HCT116 (cell line): ENCODE measurements around the gene PTHLH. TPM values are rescaled to one million over a fixed set of nuclear protein-coding genes. Genes with fewer than 3 reads are reported as not detected.
A peak's percentile ranks its signal among the peaks of the same experiment; 100 is the strongest.

ENCODE experiments used
- ATAC-seq: fragments of 200-7000 bp; cut with Tn5 transposase; 2 replicates; pipeline ENCODE4 v1.9.1; 2020; ENCODE audit warnings: mild to moderate bottlenecking, moderate library complexity
- BruUV-seq: library from RNA; stranded (reverse); fragments of 400-500 nt; replicated peaks from 2 replicates; lab custom pipeline; 2021; lab: Mats Ljungman, UMichigan
- CTCF ChIA-PET: fragments of 300-600 bp; sonication (Branson Sonifier 250); formaldehyde crosslinking; loops from one replicate; lab custom pipeline; 2021; ENCODE audit warnings: antibody characterized with exemption; lab: Charles Lee
- POLR2A ChIA-PET: fragments of 300-600, 350-600 bp; sonication (Branson Sonifier 250); formaldehyde crosslinking; loops from one replicate; lab custom pipeline; 2021; ENCODE audit warnings: antibody characterized with exemption; lab: Charles Lee
- RAD21 ChIA-PET, 2 experiments: fragments of 300-600 bp; sonication (Branson Sonifier 250); formaldehyde crosslinking; loops; one replicate each; lab custom pipeline; 2023; ENCODE audit warnings: low total read pairs in 2 of 2; ENCODE audit not compliant: uncharacterized antibody in 2 of 2, unreplicated experiment in 2 of 2, low non-redundant PET in 1 of 2; lab: Charles Lee
- DNase-seq: peaks from one replicate; pipeline ENCODE4 v3.0.0-alpha.2; 2010; ENCODE audit warnings: low read depth, low spot score
- H2AFZ ChIP-seq: fragments of 200-600 bp; shearing (Covaris generic), sonication (generic); 2 replicates; pipeline ENCODE4 v1.6.1; 2017; ENCODE audit warnings: low read depth, mixed run types, mixed read lengths, antibody characterized with exemption, low read length; ENCODE audit not compliant: poor library complexity, severe bottlenecking
- H3K27ac ChIP-seq: 2 replicates; pipeline ENCODE4 v1.5.1; 2012; ENCODE audit warnings: low read depth, low read length
- H3K27me3 ChIP-seq: fragments of 200-600 bp; sonication (generic); 2 replicates; pipeline ENCODE4 v1.6.1; 2016; ENCODE audit warnings: mixed run types, low read length, mixed read lengths; ENCODE audit not compliant: insufficient read depth
- H3K36me3 ChIP-seq, 2 experiments: fragments of 200-500 bp in 1 of 2; fragments of 200-600 bp in 1 of 2; sonication (Bioruptor generic) in 1 of 2; sonication (generic) in 1 of 2; 2 replicates each; pipeline versions ENCODE4 v1.5.1 to v1.6.1; 2014 to 2016; ENCODE audit warnings: low read length in 2 of 2, inconsistent platforms in 1 of 2, mixed read lengths in 1 of 2, mixed run types in 1 of 2; ENCODE audit not compliant: insufficient read depth in 2 of 2, control insufficient read depth in 1 of 2
- H3K4me1 ChIP-seq, 2 experiments: fragments of 200-600 bp in 1 of 2; sonication (generic) in 1 of 2; 2 replicates each; pipeline versions ENCODE4 v1.5.1 to v1.6.1; 2012 to 2017; ENCODE audit warnings: low read length in 2 of 2, inconsistent platforms in 1 of 2, mild to moderate bottlenecking in 1 of 2, mixed read lengths in 1 of 2, mixed run types in 1 of 2, moderate library complexity in 1 of 2; ENCODE audit not compliant: insufficient read depth in 2 of 2, control insufficient read depth in 1 of 2
- H3K4me2 ChIP-seq: fragments of 200-600 bp; sonication (generic); 2 replicates; pipeline ENCODE4 v1.6.1; 2017; ENCODE audit warnings: mixed run types, low read length, mixed read lengths
- H3K4me3 ChIP-seq, 2 experiments: fragments of 200-600 bp in 1 of 2; sonication (generic) in 1 of 2; replicated peaks in 1 of 2; 2 replicates each; pipeline ENCODE4 v1.5.1; 2011 to 2016; ENCODE audit warnings: low read length in 2 of 2, control low read depth in 1 of 2, low read depth in 1 of 2, mild to moderate bottlenecking in 1 of 2, mixed read lengths in 1 of 2, mixed run types in 1 of 2
- H3K79me2 ChIP-seq: fragments of 200-600 bp; sonication (generic); 2 replicates; pipeline ENCODE4 v1.6.1; 2017; ENCODE audit warnings: mild to moderate bottlenecking, mixed run types, low read length, moderate library complexity, mixed read lengths; ENCODE audit not compliant: insufficient read depth
- H3K9ac ChIP-seq: fragments of 200-600 bp; sonication (generic); 2 replicates; pipeline ENCODE4 v1.6.1; 2016; ENCODE audit warnings: low read length, mixed read lengths
- H3K9me2 ChIP-seq: fragments of 200-600 bp; sonication (generic), shearing (Covaris generic); 2 replicates; pipeline ENCODE4 v1.6.1; 2017; ENCODE audit warnings: mixed run types, mild to moderate bottlenecking, moderate library complexity; ENCODE audit not compliant: insufficient read depth
- H3K9me3 ChIP-seq, 2 experiments: fragments of 200-500 bp in 1 of 2; fragments of 200-600 bp in 1 of 2; sonication (Bioruptor generic) in 1 of 2; sonication (generic) in 1 of 2; 2 replicates each; pipeline ENCODE4 v1.6.1; 2014 to 2017; ENCODE audit warnings: low read length in 2 of 2, mixed read lengths in 2 of 2, inconsistent platforms in 1 of 2, low read depth in 1 of 2, mild to moderate bottlenecking in 1 of 2, mixed run types in 1 of 2, moderate library complexity in 1 of 2; ENCODE audit not compliant: control insufficient read depth in 1 of 2, insufficient read depth in 1 of 2
- H4K20me1 ChIP-seq: fragments of 200-600 bp; sonication (generic), shearing (Covaris generic); 2 replicates; pipeline ENCODE4 v1.6.1; 2017; ENCODE audit warnings: mixed run types, mild to moderate bottlenecking, moderate library complexity; ENCODE audit not compliant: insufficient read depth
- CTCF ChIP-seq, 3 experiments: fragments of 200-600 bp in 1 of 3; sonication (generic) in 1 of 3; IDR thresholded peaks in 2 of 3; conservative IDR thresholded peaks in 1 of 3; 2 replicates each; pipeline ENCODE4 v1.5.1; 2012 to 2017; ENCODE audit warnings: low read depth in 2 of 3, low read length in 2 of 3, antibody characterized with exemption in 1 of 3, borderline replicate concordance in 1 of 3, control low read depth in 1 of 3, mild to moderate bottlenecking in 1 of 3, mixed read lengths in 1 of 3, mixed run types in 1 of 3, moderate library complexity in 1 of 3; ENCODE audit not compliant: insufficient read depth in 1 of 3
- EZH2phosphoT487 ChIP-seq: fragments of 200-600 bp; IDR thresholded peaks from 2 replicates; pipeline ENCODE4 v1.6.1; 2018; ENCODE audit warnings: antibody characterized with exemption, borderline replicate concordance
- MAX ChIP-seq: IDR thresholded peaks from 2 replicates; pipeline ENCODE4 v1.6.1; 2012
- RAD21 ChIP-seq: IDR thresholded peaks from 2 replicates; pipeline ENCODE4 v1.6.1; 2012; ENCODE audit warnings: low read depth, mild to moderate bottlenecking
- REST ChIP-seq: IDR thresholded peaks from 2 replicates; pipeline ENCODE4 v1.6.1; 2012; ENCODE audit warnings: low read depth
- SIN3A ChIP-seq: IDR thresholded peaks from 2 replicates; pipeline ENCODE4 v1.6.1; 2012; ENCODE audit warnings: low read depth
- TCF7L2 ChIP-seq: IDR thresholded peaks from 2 replicates; pipeline ENCODE4 v1.7.0; 2011; ENCODE audit warnings: borderline replicate concordance, inconsistent platforms; ENCODE audit not compliant: insufficient read depth, insufficient read length; ENCODE audit errors: extremely low read depth
- ZBTB33 ChIP-seq: IDR thresholded peaks from 2 replicates; pipeline ENCODE4 v1.6.1; 2011; ENCODE audit warnings: mild to moderate bottlenecking, low read length, moderate library complexity; ENCODE audit not compliant: insufficient replicate concordance; ENCODE audit errors: extremely low read depth
- intact Hi-C: fragments of 100-400 bp; cut with micrococcal nuclease; formaldehyde crosslinking; loops from 2 replicates; pipeline ENCODE4 v1.10.0; 2022
- total RNA-seq: library from RNA; stranded (reverse); gene quantifications from one replicate; pipeline ENCODE4 v1.2.1, GENCODE V29; 2021; ENCODE audit not compliant: unreplicated experiment

PTHLH gene
- total RNA-seq, 1 experiment from 2014 or later = not detected

- POLR2A ChIA-PET = no interaction called here
- H3K79me2 ChIP-seq = no peaks in the 10 kb centered on the region
- no peaks in the 10 kb centered on the region for H3K9me2 ChIP-seq
- peaks cover 0 to 4% of the 10 kb centered on the region in 2 experiments; a peak in 1 of 4 replicates for H3K4me1 ChIP-seq
- H3K36me3 ChIP-seq = no peaks in the 10 kb centered on the region
- peak; percentile 77 for DNase-seq
- no peaks in the 10 kb centered on the region for H3K27me3 ChIP-seq
- no peaks in the 10 kb centered on the region for H4K20me1 ChIP-seq
- H3K4me3 ChIP-seq = no peak overlapping the region
- RAD21 ChIA-PET = interaction anchor here (0.6 to 1.2 kb wide), 2 partner anchors 189 to 208 kb away, joined by 3 to 4 read pairs; no protein-coding TSS in a partner anchor
- TF ChIP-seq CTCF (IDR thresholded peaks at IDR 0.05 in 2 of 3, conservative IDR thresholded peaks at IDR 0.05 in 1 of 3; ENCODE audit: borderline replicate concordance in 1 of 3, insufficient read depth in 1 of 3, low read depth in 2 of 3, low read length in 2 of 3) = peak; percentile 69 to 94 (median 85); a peak in 5 of 6 replicates
- TF ChIP-seq TCF7L2 = no peak
- TF ChIP-seq RAD21 = peak; percentile 78
- intact Hi-C loops = loop anchor here (1.0 kb wide), 1 partner anchor 208 kb away; no protein-coding TSS in a partner anchor
- H3K9ac ChIP-seq = no peak overlapping the region
- peak overlapping the region; percentile 34 for H2AFZ ChIP-seq
- H3K4me2 ChIP-seq = peak overlapping the region; percentile 22; the same call in 1 of the 2 replicates
- CTCF ChIA-PET = interaction anchor here (0.6 to 2.6 kb wide), 11 partner anchors 11 to 1022 kb away, joined by 3 to 20 read pairs (median 3); no protein-coding TSS in a partner anchor
- no peak overlapping the region for H3K27ac ChIP-seq
- ATAC-seq = peak; percentile 97
- H3K9me3 ChIP-seq = no peaks in the 10 kb centered on the region
- BruUV-seq = no TSS peak
Observed at GRCh38 chr12:27940756-27941402, 31.7 kb downstream of the PTHLH start.

GRCh38 chr12:27940245-27940644 lies 32.3 kb downstream of the PTHLH start:
- Histone ChIP-seq H3K79me2 (no peaks in the 10 kb centered on the region), H3K4me3 (no peak overlapping the region), H3K27ac (no peak overlapping the region), H3K9me3 (no peaks in the 10 kb centered on the region), H3K4me1 (peaks cover 0 to 4% of the 10 kb centered on the region in 2 experiments; a peak in 1 of 4 replicates), H3K27me3 (no peaks in the 10 kb centered on the region), H4K20me1 (no peaks in the 10 kb centered on the region), H2AFZ (peak overlapping the region; percentile 34), H3K9me2 (no peaks in the 10 kb centered on the region), H3K36me3 (no peaks in the 10 kb centered on the region), H3K9ac (no peak overlapping the region), H3K4me2 (peak overlapping the region; percentile 22; the same call in 1 of the 2 replicates)
- DNase-seq (no peak), ATAC-seq (peak; percentile 44)
- BruUV-seq = no TSS peak
- RAD21 ChIA-PET = interaction anchor here (0.6 to 1.2 kb wide), 2 partner anchors 188 to 208 kb away, joined by 3 to 4 read pairs; no protein-coding TSS in a partner anchor
- POLR2A ChIA-PET = no interaction called here
- CTCF ChIA-PET = interaction anchor here (1.1 to 2.6 kb wide), 5 partner anchors 11 to 1022 kb away, joined by 3 to 20 read pairs (median 3); no protein-coding TSS in a partner anchor
- intact Hi-C loops = loop anchor here (1.0 kb wide), 1 partner anchor 207 kb away; no protein-coding TSS in a partner anchor
- TF ChIP-seq ZBTB33 = no peak
- no peak for TF ChIP-seq EZH2phosphoT487
- TF ChIP-seq MAX = no peak
- TF ChIP-seq SIN3A = no peak
- no peak for TF ChIP-seq REST
